Cerebellar nuclear complex (tissue), 1 donor: ENCODE data around the gene HIVEP2.

ENCODE experiments used
- DNase-seq, 2 experiments: peaks; one replicate each; lab custom pipeline; 2025; lab: John Stamatoyannopoulos, UW

The HIVEP2 gene

DNA sequence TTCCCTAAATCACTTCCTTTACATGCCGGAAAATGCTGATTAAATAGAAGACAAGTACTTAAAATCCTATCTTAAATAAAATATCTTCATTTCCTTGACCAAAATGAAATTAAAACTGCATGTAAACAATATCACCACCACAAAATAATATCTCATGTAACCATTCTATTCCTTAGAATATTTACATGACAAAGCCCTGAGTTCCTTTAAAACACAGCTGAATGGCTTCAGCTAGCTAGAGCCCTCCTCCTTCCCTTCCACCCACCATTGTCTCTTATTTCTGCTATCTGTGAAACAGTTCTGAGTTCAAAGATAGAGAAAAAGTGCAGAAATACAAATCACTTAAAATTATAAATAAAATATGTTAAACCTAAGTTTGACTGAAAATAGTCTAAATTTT lies 103.1 kb downstream of the HIVEP2 start:
- no peak for DNase-seq

DNA sequence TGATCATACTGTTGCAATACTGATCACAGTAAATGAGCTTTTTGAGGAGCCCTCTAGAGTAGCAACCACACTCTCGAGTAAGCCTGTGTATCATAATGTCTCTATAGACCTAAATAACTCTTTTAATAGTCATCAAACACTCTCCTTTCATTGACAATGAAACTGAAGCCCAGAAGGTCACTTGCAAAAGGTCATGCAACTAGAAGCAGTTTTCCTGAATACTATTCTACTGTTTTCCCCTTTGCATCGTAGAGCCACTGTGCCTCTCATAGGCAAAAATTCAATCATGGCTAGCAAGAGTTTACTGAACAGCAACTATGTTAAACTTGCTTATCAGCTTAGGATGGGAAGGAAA lies 105.3 kb downstream of the HIVEP2 start:
- DNase-seq = no peak

DNA sequence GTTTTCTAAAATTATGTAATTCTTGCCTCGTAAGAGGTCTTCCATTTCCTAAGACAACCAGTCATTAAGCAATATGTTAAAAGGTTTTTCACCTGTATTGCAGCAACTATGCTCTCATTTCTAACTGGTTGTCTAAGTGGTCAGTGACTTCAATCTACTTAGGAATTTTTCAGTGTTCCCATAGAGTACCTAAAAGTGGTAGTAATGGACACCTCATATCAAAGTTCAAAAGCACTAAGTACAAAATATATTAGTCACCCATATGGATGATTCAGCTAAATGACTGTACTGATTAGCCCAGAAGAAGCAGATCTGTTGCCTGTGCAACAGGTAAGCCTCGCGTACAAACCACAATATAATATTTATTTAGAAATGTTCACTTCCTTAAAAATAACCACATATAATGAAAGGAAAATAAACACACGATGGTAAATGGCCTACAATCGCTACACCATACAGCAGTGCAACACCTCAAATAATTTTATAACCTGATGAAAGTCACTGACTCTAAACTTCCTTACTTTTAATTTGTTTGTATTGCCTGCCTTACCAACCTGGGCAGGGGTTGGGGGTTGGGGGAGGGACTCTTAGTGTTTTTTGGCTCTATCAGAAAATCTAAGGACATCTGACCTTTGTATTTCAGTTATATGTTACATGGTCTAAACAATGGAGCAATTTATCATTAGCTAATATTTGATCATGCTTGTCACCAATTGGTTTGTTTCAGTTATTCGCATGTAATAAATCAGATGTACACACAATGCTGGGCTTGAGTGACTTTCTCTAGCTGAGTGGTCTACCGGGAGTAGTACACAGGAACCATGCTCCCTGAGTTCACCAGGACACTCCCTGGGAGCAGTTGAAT lies 105.9 kb downstream of the HIVEP2 start:
- no peak for DNase-seq

DNA sequence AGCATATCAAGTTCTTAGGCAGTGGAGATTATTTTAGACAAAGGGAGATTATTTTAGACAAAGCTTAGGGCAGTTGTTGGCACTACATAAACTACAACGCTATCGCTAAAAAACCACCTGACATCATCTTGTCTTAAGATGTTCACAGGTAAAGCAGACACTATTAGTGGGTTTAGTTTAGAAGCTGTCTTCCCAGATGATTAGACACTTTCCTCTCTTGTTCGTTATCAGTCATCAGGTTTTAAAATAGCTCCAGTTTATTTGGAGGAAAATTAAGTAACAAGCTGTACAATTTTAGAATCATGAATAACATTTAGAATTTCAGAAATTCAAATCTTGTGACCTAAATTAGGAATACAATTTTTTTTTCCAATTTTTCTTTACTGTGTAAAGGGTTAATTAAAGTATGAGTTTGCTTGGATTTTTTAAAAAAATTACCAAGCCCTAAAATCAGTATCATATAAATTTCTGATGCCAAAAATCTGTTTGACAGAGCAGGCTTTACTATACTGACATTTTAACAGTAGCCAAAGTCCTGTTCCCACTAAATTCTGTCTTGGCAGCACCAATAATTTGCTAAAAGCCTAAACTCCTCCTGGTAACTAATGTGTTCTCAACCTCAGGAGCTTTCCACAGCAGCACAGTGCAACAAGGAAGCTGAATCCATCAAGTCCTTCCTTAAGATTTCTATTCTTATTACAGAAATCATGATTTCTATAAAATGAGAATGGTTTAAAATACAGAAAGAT lies 109.0 kb downstream of the HIVEP2 start:
- no peak for DNase-seq

DNA sequence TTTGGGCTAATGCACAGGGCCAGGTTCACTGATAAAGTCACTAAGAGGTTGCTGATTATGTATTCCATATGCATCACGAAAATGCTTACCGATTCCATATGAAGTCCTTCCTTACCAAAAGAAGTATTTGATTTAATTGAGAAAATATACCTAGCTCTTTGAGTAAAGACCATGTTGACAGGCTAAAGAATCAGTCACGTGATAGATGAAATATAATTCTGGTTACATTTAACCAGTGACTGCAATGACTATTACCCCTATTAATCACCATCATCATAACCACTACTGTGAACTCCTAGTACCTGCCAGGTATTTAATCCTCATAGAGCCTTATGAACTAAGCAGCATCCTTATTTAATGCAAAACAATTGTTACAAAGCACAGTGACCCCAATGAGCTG lies 110.1 kb downstream of the HIVEP2 start:
- no peak for DNase-seq

DNA sequence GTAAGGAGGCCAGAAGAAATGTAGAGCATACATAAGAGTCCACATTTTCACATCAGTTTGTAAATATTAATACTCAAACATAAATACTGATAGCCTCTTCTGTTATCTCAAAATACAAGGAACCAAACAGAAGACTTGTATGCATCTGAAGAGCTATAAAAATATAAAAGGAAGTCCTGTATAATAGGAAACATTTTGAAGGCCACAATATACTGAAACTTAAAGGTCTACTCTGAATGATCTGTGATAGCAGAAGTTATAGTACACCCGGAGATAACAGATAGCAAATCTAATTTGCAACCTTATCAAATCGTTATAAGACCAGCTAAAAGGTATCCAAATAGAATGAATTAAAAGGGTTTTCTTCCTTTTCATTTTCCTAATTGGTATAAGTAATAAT lies 111.2 kb downstream of the HIVEP2 start:
- no peak for DNase-seq

DNA sequence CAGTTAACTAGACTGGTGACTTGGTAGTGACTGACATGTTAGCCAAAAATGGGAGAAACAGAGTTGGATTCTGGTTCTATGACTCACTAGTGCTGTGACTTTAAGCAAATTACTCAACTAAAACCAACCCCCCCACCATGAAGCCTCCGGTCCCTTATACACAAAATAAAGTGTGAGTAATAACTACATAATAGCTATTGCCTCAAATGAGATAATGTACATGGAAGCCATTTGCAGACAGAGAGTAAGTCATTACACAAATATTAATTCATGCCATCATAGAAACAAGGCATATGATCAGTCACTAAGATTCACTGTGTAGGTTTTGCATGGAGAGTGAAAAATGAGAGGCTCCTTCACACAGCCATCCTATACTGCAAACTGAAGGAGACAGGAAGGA lies 111.9 kb downstream of the HIVEP2 start:
- DNase-seq = no peak

DNA sequence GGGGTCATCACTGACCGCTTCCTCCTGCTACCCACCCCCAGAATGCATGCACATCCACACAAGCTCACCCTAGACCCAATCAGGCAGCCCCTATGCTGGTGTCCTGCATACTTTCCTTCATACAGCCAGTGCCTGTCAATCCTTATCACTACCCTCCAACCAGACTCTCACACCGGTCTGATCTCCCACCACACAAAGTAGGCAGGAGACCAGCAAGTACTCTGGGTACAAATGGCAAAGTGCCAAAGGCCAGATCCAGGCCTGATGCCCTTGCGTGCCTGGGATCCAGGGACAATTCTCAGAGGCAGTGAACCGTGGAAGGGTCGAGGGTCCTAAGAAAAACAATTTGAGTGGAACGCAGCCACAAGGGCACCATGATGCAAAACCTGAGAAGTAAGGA lies 114.2 kb downstream of the HIVEP2 start:
- no peak for DNase-seq

DNA sequence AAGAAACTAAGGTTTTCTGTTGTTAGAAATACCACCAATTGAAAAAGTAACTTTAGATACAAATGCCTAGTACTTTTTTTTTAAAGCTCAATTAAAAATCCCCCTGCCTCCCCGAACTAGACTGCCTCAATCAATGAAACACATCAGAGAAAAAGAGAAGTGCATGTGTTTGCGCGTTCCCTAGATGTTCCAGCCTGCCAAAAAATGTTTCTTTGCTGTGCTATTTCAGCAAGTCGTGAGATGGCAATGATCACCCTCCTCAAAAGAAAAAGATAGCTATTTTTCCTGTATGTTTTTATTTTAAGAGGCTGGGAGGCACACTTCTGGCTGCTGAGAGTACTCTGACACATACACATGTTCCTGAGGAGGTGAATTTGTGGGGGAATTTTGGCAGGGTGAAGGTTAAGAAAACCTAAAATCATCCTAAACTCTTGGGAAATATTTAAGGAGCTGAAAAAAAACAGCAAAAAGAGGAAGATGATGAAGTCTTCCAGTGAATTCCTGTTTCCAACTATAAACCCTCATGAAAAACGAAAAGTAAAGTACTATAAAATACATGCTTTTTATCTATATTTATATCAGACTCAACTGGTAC lies 114.8 kb downstream of the HIVEP2 start:
- DNase-seq = no peak

DNA sequence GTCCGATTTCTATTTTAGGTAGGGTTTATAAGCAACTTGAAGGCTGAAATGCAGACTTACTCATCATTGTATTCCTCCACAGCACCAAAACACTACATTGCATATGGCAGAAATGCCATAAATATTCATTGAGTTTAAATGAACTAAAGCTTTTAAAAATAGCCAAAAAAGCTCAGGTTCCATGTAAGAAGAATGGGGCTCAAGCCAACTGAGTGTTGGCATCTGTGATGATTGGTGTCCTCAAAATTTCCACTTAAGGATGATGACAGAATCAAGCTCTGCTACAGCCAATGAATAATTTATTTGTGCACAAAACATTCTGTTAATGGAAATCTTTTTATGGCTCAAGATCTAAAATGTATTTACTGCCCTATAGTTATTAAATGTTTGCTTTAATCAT lies 115.4 kb downstream of the HIVEP2 start:
- DNase-seq = no peak

DNA sequence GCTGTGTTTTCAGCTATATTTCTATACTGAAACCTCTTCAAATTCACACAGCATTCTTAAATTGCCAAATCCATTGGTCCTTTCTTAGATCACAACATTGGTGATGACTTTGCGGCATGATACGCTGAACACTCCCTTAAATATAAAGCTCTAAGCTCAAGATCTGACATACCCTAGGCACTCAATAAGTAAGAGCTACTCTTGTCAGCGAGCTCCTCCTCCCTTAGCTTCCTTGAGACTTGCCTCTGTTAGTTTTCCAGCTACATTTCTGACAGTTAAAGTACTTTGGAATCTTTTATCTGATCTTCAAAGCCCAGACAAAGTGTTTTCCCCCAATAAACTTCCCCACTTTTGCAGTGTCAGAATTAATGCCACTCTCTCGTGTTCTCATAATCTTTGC lies 117.0 kb downstream of the HIVEP2 start:
- no peak for DNase-seq

DNA sequence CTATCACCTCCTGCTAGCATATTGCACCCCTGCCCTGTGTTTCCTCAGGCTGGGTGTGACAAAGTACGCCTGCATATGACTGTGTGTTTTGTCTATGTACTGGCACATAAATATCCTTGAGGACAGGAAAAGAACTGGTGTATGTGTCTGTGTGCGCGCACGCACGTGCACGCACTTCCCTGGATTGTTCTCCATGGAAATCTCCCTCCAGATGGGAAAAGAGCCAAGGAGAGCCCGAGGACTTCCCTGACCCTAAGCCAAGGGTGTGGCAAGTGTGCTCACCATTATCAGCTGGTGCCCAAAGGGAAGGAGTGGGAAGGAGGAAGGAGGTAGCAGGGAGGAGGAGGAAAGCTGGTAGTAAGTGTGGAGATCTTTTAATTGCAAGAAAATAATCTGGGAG lies 117.6 kb downstream of the HIVEP2 start:
- no peak for DNase-seq

DNA sequence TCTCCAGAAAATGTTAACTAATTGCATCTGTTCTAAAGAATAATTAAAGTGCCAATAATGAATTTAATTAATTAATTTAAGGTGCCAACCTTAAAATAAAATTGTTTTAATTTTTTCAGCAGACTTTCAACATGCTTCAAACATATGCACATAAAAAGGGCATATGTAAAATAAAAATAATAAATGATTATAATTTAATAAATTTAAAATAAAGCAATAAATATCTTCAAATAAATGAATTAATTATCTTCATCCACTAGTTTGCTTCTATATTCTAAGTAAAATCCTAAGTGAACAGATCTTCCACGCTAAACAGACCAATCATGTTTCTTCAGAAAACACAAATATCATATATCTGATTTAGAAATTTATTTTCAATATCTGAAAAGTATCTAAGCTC lies 119.2 kb downstream of the HIVEP2 start:
- no peak for DNase-seq

DNA sequence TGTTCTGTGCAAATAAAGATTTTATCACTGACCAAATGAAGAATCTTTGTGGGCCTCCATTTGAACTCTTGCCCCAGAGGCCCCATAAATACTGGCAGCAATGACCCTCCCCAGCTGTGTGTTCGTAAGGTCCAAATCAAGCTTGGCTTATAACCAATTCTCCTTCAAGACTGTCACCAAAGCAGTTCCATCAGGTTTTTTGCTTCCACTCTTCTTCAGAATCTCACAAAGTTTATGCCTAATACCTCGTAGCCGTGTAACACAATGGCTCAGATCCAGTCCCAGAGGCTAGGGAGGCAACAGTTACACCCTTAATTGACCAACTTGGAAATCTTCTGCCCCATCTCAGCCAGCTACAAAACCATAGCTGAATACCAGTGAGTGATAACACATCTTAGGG lies 120.5 kb downstream of the HIVEP2 start:
- DNase-seq = no peak

DNA sequence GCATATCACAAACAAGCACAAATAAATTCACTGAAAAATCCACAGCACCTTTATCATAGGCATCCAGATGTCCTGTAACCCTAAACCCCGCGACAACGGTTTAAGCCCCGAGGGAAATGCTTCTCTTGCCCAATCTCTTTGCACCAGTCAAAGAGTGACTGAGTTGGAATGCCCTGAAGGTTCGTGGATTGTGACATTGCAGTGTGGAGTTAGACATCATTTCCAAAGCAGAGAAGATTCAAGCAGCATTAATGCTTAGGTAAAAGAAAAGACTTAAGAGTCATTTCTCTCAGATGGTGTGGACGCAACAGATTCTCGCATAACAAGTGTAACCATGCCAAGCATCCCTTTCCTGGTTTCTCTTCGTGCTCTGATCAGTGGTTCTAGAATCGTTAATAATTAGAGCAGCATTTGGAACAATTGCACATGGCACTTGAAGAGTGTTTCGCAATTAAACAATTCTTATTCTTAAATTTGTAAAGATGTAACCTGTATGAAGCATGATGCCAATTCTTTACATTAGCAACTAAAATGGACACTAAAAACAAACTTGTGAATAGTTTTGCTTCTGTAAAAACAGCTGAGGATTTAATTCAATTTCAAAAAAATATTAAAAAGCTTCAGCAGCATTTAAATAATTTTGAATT lies 121.6 kb downstream of the HIVEP2 start:
- DNase-seq = no peak

DNA sequence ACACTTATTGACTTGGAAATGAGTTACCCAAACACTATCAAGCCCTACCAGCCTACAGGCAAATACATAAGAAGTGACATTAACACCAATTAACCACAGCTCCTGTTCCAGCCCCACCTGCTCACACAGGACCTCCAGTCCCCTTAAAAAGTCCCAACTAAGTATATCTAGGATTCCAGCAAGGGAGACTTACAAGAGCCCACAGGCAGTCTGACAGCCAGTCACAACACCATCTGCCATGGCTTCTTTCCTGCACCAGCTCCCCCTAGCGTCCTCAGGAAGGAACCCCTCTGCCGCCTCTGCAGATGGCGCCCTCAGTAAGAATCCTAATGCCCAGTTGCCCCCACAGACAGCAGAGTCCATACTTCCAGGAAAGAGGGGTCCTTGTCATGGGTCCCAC lies 122.1 kb downstream of the HIVEP2 start:
- DNase-seq = no peak

DNA sequence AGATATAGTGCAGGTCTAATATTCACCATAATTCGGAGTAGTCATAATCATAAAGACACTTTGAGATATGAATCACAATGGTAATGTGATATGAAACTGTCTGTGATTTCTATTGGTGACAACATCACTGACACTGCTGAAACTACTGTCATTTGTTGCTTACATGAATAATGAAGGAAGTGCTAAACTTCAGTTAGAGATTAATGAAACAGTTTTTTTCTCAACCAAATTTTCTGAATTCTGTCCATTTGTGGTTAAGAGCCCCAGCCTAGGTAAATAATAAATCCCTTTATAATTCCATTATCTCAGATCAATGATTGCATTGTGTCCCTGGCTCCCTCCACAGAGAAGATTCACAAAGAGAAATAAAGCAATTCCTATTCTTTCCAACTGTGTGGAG lies 122.6 kb downstream of the HIVEP2 start:
- no peak for DNase-seq

DNA sequence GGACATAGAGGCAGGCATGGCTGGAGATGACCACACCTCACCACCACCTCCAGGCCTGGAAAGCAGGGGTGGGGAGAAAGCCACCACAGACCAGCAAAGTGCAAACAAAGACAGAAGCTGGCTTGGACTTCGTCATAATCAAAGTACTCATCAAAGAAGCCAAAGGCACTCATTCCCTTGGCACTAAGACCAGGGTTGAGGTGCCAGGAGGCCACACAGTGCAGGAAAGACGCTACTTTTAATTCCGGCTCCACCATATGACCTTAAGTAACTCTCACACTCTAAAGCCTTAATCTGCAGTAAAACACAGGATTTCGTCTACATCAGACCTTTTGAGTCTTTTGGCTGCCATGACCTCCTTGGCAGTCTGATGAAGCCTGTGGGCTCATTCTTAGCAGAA lies 123.1 kb downstream of the HIVEP2 start:
- DNase-seq = no peak

DNA sequence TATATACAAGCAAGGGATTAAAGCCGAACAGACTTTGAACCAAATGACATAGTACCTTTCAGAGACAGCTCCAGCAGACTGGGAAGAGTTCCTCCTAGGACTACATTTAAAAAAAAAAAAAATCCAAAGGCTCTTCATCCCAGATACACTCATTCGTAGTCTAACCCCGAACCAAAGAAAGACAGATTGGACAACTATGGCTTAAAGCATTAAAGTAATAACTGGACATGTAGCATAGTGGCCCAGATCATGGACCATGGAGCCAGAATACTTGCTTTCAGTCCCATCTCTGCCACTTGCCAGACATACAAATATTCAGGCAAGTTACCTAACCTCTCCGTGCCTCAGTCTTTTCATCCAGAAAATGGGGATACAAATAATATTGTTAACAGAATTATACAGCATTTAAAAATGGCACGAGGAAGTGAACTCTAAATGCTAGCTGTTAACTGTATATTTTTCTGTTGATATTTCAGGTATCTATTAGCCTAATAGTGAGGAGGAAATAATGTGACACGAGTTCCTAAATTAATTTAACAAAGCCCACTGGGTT lies 123.7 kb downstream of the HIVEP2 start:
- DNase-seq = no peak

DNA sequence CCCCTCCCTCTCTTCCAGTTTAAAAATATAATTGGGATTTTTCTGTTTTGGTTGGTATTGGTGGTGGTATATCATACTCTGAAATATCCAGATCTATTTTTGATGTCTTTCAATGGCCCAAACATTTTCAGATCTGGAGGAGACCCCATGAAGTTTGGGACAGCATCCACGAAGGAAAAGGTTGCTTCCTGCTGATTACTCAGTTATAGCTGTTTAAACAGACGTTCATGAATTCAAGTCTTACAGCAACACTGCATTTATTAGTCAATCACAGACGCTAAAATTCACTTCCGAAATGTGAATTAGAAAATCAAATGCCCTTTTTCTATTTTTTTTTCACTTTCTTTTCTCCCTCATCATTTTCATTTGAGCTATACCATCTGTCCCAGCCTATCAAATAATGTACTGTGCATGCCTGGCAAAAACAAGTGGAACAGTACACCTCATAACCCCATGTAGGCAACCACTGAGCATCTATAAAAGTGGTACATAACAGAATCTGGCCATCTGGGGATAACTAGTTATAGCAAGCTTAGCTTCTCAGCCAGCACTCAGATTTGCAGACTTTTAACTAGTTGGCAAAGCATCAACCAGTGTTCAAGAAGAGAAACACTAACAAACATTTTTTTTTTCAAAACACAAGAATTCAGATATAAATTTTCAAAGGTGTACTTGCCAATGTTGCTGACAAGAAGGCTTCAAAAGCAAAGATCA lies 124.5 kb downstream of the HIVEP2 start:
- no peak for DNase-seq

DNA sequence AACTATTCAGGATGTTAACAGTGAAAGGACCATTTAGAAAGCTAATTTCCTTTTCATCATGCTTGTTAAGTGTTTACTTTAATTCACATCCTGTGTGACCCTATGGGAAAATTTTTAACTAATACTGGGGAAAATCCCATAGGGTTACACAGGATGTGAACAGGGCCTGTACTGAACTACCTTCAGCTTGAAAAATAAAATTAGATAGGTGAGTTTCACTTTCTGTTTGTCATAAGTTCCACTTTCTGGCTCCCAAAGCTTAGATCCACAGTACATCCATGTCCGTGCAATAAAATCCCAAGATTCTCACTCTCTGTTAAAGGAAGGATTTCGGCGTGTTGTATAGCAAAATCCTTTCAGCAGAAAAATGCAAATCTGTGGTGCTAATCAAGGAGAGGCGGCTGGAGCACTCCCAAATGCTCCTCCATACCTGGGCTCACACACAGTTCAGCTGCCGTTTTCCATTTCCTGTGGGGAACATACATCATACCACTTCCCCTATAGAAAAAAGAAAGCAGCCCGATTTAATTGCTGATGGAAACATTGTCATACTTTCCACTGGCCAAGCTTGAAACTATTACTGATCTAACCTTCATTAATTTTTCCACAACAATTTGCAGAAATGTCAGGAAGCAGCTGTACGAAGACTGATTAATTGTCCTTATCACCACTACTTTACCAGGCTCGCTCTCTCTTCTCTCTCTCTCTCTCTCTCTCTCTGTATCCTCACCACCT lies 125.2 kb downstream of the HIVEP2 start:
- no peak for DNase-seq
